A172 (cell line): ENCODE measurements around the gene SMIM10L1. TPM values are rescaled to one million over a fixed set of nuclear protein-coding genes. Genes with fewer than 3 reads are reported as not detected.

Experiments used
- DNase-seq: peaks from one replicate; pipeline ENCODE4 v3.0.0-alpha.2; 2015; ENCODE audit warnings: low spot score
- total RNA-seq: library from RNA; depleted of rRNA; stranded (reverse); fragments of >200 nt; shearing (Covaris generic); gene quantifications from 2 replicates; pipeline ENCODE4 v1.2.3, GENCODE V29; 2014; rRNA removed

Gene SMIM10L1
- total RNA-seq, 1 experiment from 2014 or later, result 8.0 TPM

DNA sequence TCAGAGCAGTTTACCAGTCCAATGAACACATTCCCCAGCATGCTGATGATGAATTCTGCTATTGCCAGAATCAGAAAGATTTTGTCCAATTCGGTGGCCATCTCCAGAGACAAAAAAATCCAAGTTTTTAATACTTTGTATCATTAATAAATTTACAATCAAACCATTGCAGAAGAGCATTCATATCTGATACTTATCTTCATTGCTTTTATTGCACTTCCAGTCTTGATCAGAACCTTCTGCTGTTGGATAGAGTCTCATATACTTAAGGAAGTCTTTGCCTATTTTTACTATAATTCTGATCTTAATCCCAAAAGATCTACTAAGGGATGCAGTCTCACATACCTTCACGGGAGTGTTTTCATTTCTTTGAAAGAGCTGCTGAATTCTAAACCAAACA lies 15.8 kb downstream of the SMIM10L1 start, which contains the start of gene TAS2R42:
Gene TAS2R42, minus strand, starts transcription at position 101 of the 400 bp plus-strand sequence. Its CDS starts 0 bp downstream, at position 101.
- no peak for DNase-seq

DNA sequence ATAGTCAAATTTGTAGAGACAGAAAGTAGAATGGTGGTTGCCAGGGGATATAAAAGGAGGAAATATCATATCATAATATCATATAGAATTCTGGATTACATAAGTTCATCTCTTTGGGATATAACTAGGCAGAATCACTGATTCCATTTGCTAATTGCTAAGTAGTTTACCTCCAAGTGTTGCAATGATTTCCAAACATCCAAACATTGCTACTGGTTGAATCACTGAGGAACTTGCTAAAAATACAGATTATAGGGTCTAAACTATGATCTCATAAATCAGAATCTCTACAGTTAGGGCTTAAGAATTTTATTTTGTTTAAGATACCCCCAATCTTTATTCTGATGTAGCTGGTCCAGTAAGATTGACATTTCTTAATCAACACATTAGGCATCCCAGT lies 31.8 kb downstream of the SMIM10L1 start:
- no peak for DNase-seq

DNA sequence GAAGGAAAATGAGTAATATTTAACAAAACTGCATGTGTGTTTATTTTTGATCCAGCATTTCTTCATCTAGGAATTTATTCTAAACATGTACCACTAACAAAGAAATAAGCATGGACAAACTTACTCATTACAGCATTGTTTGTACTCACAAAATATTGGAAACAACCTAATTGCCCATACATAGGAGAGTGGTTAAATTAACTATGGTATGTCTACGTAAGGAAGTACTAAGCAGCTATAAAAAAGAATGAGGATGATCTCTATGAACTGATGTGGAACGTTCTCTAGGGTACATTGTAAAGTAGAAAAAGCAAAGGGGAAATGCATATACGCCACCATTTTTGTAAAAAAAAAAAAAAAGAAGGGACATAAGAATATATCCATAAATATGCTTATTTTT lies 33.2 kb downstream of the SMIM10L1 start:
- no peak for DNase-seq

DNA sequence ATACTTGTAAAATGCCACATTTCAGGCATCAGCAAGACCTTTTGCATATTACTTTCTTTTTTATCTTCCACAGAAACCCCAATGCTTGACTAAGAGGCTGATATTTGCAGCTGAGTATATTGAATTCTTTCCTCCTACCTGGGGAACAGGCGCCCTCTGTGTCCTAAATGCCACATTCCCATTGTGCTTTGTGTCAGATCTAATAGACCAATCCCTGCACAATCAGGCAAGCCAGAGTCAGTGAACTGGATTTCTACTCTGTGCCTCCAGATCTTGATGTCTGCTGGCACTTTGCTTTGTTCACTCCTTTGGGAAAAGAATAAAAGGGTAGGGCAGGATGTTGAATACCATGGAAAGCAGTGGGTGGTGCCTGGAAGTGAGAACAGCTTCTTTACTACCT lies 38.1 kb downstream of the SMIM10L1 start:
- DNase-seq, result no peak

Other genes starting within 250 kb of the SMIM10L1 start
- gene PRH2, start 242.0 kb upstream of the SMIM10L1 start, total RNA-seq, result not detected in 2 replicates
- 1.2 and 1.7 TPM in 2 replicates for gene TAS2R14, start 231.9 kb upstream of the SMIM10L1 start, total RNA-seq
- gene TAS2R50, start 184.3 kb upstream of the SMIM10L1 start, total RNA-seq, result not detected in 2 replicates
- gene TAS2R20, start 172.9 kb upstream of the SMIM10L1 start, total RNA-seq, result 0.46 and 0.79 TPM in 2 replicates
- 0.12 and 1.3 TPM in 2 replicates for gene TAS2R19, start 148.6 kb upstream of the SMIM10L1 start, total RNA-seq
- 1.1 and 2.5 TPM in 2 replicates for gene TAS2R31, start 139.8 kb upstream of the SMIM10L1 start, total RNA-seq
- 0.60 TPM in 1 of 2 replicates, not detected in the other for gene TAS2R46, start 108.9 kb upstream of the SMIM10L1 start, total RNA-seq
- gene TAS2R43, start 78.9 kb upstream of the SMIM10L1 start, total RNA-seq, result not detected in 2 replicates
- 0.05 and 0.48 TPM in 2 replicates for gene TAS2R30, start 36.5 kb upstream of the SMIM10L1 start, total RNA-seq
- gene TAS2R42, start 15.7 kb downstream of the SMIM10L1 start, total RNA-seq, result not detected in 2 replicates
- gene PRB3, start 98.5 kb downstream of the SMIM10L1 start, total RNA-seq, result not detected in 2 replicates
- not detected in 2 replicates for gene PRB4, start 139.2 kb downstream of the SMIM10L1 start, total RNA-seq
- not detected in 2 replicates for gene PRB2, start 224.4 kb downstream of the SMIM10L1 start, total RNA-seq